HEK293 (cell line): ENCODE results near the gene DCAKD.

ENCODE experiments used
- ATF2 ChIP-seq: fragments of 450-650 bp; formaldehyde crosslinking; IDR thresholded peaks from 2 replicates; pipeline ENCODE4 v1.5.1; 2016; ENCODE audit warnings: missing biosample characterization, missing genetic modification characterization, low read depth
- EGR2 ChIP-seq: fragments of 450-650 bp; formaldehyde crosslinking; IDR thresholded peaks from 2 replicates; pipeline ENCODE4 v1.5.1; 2016; ENCODE audit warnings: low read depth, missing biosample characterization, missing genetic modification characterization
- GLI4 ChIP-seq: fragments of 450-650 bp; formaldehyde crosslinking; IDR thresholded peaks from 2 replicates; pipeline ENCODE4 v1.5.1; 2016; ENCODE audit warnings: missing biosample characterization, missing genetic modification characterization
- HOXD13 ChIP-seq: sonication (generic); formaldehyde crosslinking; IDR thresholded peaks from 2 replicates; pipeline ENCODE4 v1.8.0; 2022; ENCODE audit warnings: missing genetic modification reagents, borderline replicate concordance
- MZF1 ChIP-seq: fragments of 450-650 bp; formaldehyde crosslinking; IDR thresholded peaks from 2 replicates; pipeline ENCODE4 v1.5.1; 2017; ENCODE audit warnings: missing biosample characterization, missing genetic modification characterization, borderline replicate concordance
- PRDM2 ChIP-seq: fragments of 450-650 bp; formaldehyde crosslinking; IDR thresholded peaks from 2 replicates; pipeline ENCODE4 v1.5.1; 2016; ENCODE audit warnings: missing biosample characterization, missing genetic modification characterization, borderline replicate concordance
- SCRT1 ChIP-seq: fragments of 450-650 bp; formaldehyde crosslinking; IDR thresholded peaks from 2 replicates; pipeline ENCODE4 v1.5.1; 2016; ENCODE audit warnings: missing biosample characterization, missing genetic modification characterization, borderline replicate concordance
- SCRT2 ChIP-seq: fragments of 450-650 bp; formaldehyde crosslinking; IDR thresholded peaks from 2 replicates; pipeline ENCODE4 v1.5.1; 2016; ENCODE audit warnings: missing biosample characterization, missing genetic modification characterization
- ZBTB17 ChIP-seq: fragments of 450-650 bp; formaldehyde crosslinking; IDR thresholded peaks from 2 replicates; pipeline ENCODE4 v1.5.1; 2016; ENCODE audit warnings: missing biosample characterization, missing genetic modification characterization
- ZBTB44 ChIP-seq: fragments of 450-650 bp; IDR thresholded peaks from 2 replicates; pipeline ENCODE4 v1.5.1; 2018; ENCODE audit warnings: missing biosample characterization, mild to moderate bottlenecking, missing genetic modification characterization
- ZBTB7A ChIP-seq: fragments of 450-650 bp; formaldehyde crosslinking; IDR thresholded peaks from 2 replicates; pipeline ENCODE4 v1.5.1; 2016; ENCODE audit warnings: low read depth, missing biosample characterization, missing genetic modification characterization
- ZNF18 ChIP-seq: fragments of 450-650 bp; formaldehyde crosslinking; IDR thresholded peaks from 2 replicates; pipeline ENCODE4 v1.5.1; 2016; ENCODE audit warnings: missing biosample characterization, missing genetic modification characterization
- ZNF211 ChIP-seq: fragments of 450-650 bp; formaldehyde crosslinking; IDR thresholded peaks from 2 replicates; pipeline ENCODE4 v1.5.1; 2016; ENCODE audit warnings: low read depth, missing biosample characterization, missing genetic modification characterization
- ZNF391 ChIP-seq: fragments of 450-650 bp; formaldehyde crosslinking; IDR thresholded peaks from 2 replicates; pipeline ENCODE4 v1.5.1; 2016; ENCODE audit warnings: low read depth, missing biosample characterization, missing genetic modification characterization, borderline replicate concordance
- ZNF394 ChIP-seq: fragments of 450-650 bp; formaldehyde crosslinking; IDR thresholded peaks from 2 replicates; pipeline ENCODE4 v1.5.1; 2016; ENCODE audit warnings: missing biosample characterization, missing genetic modification characterization, mild to moderate bottlenecking, moderate library complexity, borderline replicate concordance
- ZNF561 ChIP-seq: fragments of 450-650 bp; IDR thresholded peaks from 2 replicates; pipeline ENCODE4 v1.5.1; 2018; ENCODE audit warnings: missing biosample characterization, missing genetic modification characterization, borderline replicate concordance
- ZNF596 ChIP-seq: fragments of 450-650 bp; IDR thresholded peaks from 2 replicates; pipeline ENCODE4 v1.5.0; 2018; ENCODE audit warnings: missing biosample characterization, mild to moderate bottlenecking, missing genetic modification characterization, moderate library complexity
- ZNF843 ChIP-seq: fragments of 450-650 bp; formaldehyde crosslinking; IDR thresholded peaks from 2 replicates; pipeline ENCODE4 v1.5.1; 2016; ENCODE audit warnings: missing biosample characterization, missing genetic modification characterization
- TF ChIP-seq, protein P1 (sequence below): fragments of 450-650 bp; formaldehyde crosslinking; IDR thresholded peaks from 2 replicates; pipeline ENCODE4 v1.5.1; 2016; ENCODE audit warnings: missing biosample characterization, missing genetic modification characterization
- TF ChIP-seq, protein P2 (sequence below): fragments of 450-650 bp; formaldehyde crosslinking; IDR thresholded peaks from 2 replicates; pipeline ENCODE4 v1.5.1; 2016; ENCODE audit warnings: missing biosample characterization, missing genetic modification characterization
- TF ChIP-seq, protein P3 (sequence below): fragments of 450-650 bp; formaldehyde crosslinking; conservative IDR thresholded peaks from 2 replicates; pipeline ENCODE4 v1.5.1; 2016; ENCODE audit warnings: low read depth, missing biosample characterization, missing genetic modification characterization

The DCAKD gene

DNA sequence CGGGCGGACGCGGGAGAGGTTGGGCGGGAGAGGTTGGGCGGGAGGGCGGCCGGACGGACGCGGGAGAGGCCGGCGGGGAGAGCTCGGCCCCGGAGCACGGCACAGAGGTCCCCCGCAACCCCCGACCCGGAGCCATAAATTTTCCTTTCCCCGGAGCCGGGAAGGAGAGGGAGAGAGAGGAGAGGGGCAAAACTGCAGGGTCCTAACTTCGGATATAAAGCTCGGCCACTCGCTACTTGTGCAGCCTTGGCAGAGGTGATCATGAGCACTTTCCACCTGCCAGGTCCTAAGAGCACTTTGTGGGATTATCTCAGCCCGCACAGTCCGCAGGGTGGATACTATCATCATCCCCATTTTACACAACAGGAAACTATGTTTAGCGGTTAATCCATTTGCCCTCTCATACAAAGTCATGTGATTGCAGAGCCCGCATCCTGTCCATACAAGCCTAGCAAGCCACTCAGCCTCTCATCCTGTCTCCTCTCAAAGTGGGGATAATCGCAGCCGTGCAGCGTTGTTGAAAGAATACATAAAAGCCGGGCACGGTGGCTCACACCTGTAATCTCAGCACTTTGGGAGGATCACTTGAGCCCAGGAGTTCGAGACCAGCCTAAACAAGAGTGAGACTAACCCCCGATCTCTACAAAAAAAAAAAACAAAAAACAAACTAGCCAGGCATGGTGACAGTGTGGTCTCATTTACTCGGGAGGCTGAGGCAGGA is 780 bp upstream of the DCAKD start (continued):
- TF ChIP-seq ZBTB44 (tag by site-specific recombination): no peak
- no peak for TF ChIP-seq SCRT2 (tag by site-specific recombination)
- 0 out of 2 replicates have a peak, but pooled peaks have one; percentile 53 for TF ChIP-seq ZNF561
- no peak; the same call in 1 of the 2 replicates for TF ChIP-seq ZBTB7A
- TF ChIP-seq, protein P1, sequence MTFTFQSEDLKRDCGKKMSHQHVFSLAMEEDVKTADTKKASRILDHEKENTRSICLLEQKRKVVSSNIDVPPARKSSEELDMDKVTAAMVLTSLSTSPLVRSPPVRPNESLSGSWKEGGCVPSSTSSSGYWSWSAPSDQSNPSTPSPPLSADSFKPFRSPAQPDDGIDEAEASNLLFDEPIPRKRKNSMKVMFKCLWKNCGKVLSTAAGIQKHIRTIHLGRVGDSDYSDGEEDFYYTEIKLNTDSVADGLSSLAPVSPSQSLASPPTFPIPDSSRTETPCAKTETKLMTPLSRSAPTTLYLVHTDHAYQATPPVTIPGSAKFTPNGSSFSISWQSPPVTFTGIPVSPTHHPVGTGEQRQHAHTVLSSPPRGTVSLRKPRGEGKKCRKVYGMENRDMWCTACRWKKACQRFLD (tag by site-specific recombination): no peak
- TF ChIP-seq PRDM2 (tag by site-specific recombination): no peak
- TF ChIP-seq SCRT1 (tag by site-specific recombination): no peak
- TF ChIP-seq HOXD13 (CRISPR knock-in tag): no peak
- TF ChIP-seq, protein P2, sequence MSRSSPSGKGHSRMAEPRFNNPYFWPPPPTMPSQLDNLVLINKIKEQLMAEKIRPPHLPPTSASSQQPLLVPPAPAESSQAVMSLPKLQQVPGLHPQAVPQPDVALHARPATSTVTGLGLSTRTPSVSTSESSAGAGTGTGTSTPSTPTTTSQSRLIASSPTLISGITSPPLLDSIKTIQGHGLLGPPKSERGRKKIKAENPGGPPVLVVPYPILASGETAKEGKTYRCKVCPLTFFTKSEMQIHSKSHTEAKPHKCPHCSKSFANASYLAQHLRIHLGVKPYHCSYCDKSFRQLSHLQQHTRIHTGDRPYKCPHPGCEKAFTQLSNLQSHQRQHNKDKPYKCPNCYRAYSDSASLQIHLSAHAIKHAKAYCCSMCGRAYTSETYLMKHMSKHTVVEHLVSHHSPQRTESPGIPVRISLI (tag by site-specific recombination): no peak
- no peak for TF ChIP-seq GLI4 (tag by site-specific recombination)
- TF ChIP-seq, protein P3, sequence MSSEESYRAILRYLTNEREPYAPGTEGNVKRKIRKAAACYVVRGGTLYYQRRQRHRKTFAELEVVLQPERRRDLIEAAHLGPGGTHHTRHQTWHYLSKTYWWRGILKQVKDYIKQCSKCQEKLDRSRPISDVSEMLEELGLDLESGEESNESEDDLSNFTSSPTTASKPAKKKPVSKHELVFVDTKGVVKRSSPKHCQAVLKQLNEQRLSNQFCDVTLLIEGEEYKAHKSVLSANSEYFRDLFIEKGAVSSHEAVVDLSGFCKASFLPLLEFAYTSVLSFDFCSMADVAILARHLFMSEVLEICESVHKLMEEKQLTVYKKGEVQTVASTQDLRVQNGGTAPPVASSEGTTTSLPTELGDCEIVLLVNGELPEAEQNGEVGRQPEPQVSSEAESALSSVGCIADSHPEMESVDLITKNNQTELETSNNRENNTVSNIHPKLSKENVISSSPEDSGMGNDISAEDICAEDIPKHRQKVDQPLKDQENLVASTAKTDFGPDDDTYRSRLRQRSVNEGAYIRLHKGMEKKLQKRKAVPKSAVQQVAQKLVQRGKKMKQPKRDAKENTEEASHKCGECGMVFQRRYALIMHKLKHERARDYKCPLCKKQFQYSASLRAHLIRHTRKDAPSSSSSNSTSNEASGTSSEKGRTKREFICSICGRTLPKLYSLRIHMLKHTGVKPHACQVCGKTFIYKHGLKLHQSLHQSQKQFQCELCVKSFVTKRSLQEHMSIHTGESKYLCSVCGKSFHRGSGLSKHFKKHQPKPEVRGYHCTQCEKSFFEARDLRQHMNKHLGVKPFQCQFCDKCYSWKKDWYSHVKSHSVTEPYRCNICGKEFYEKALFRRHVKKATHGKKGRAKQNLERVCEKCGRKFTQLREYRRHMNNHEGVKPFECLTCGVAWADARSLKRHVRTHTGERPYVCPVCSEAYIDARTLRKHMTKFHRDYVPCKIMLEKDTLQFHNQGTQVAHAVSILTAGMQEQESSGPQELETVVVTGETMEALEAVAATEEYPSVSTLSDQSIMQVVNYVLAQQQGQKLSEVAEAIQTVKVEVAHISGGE (tag by site-specific recombination): 0 out of 2 replicates have a peak, but pooled peaks have one; percentile 12
- no peak for TF ChIP-seq EGR2
- TF ChIP-seq ZBTB17 (tag by site-specific recombination): peak; percentile 81
- TF ChIP-seq ZNF391: no peak
- TF ChIP-seq ZNF18 (tag by site-specific recombination): no peak
- TF ChIP-seq ZNF843 (tag by site-specific recombination): peak; percentile 35; the same call in 1 of the 2 replicates
- no peak for TF ChIP-seq ATF2 (tag by site-specific recombination)
- no peak for TF ChIP-seq ZNF596
- 0 out of 2 replicates have a peak, but pooled peaks have one; percentile 12 for TF ChIP-seq ZNF394 (tag by site-specific recombination)
- 0 out of 2 replicates have a peak, but pooled peaks have one; percentile 29 for TF ChIP-seq MZF1 (tag by site-specific recombination)
- no peak for TF ChIP-seq ZNF211 (tag by site-specific recombination)
